IMR-90 (cell line): Measurements from ENCODE around the gene TEX13A. TPM values are rescaled to one million over a fixed set of nuclear protein-coding genes. Genes with fewer than 3 reads are reported as not detected.

ENCODE experiments used
- ATAC-seq: fragments of 200-7000 bp; cut with Tn5 transposase; 2 replicates; pipeline ENCODE4 v1.9.1; 2020; ENCODE audit warnings: low read depth, mild to moderate bottlenecking, moderate library complexity
- BruUV-seq: library from RNA; stranded (reverse); fragments of 400-500 nt; replicated peaks from 2 replicates; lab custom pipeline; 2021; lab: Mats Ljungman, UMichigan
- CTCF ChIA-PET: fragments of 300-600 bp; formaldehyde crosslinking; extraction: SDS; loops from one replicate; lab custom pipeline; 2021; ENCODE audit warnings: antibody characterized with exemption; lab: Yijun Ruan, JAX
- POLR2A ChIA-PET: fragments of 300-600 bp; sonication (Branson Sonifier 250); formaldehyde crosslinking; loops from one replicate; lab custom pipeline; 2022; ENCODE audit warnings: antibody characterized with exemption; ENCODE audit not compliant: unreplicated experiment; lab: Charles Lee
- DNase-seq: peaks from one replicate; pipeline ENCODE4 v3.0.0; 2013
- H2AFZ ChIP-seq: replicated peaks from 2 replicates; pipeline ENCODE3; 2013; ENCODE audit warnings: low read length, mild to moderate bottlenecking; ENCODE audit not compliant: poor library complexity
- H2AK5ac ChIP-seq: 2 replicates; pipeline ENCODE4 v1.6.1; 2013; ENCODE audit warnings: low read depth, low read length, inconsistent platforms
- H2AK9ac ChIP-seq: replicated peaks from 2 replicates; pipeline ENCODE3; 2013; ENCODE audit warnings: mild to moderate bottlenecking, low read depth, low read length, moderate library complexity; ENCODE audit not compliant: poor library complexity
- H2BK120ac ChIP-seq: 2 replicates; pipeline ENCODE4 v1.6.1; 2013; ENCODE audit warnings: low read depth, low read length, inconsistent platforms
- H2BK15ac ChIP-seq: 3 replicates; pipeline ENCODE4 v1.6.1; 2013; ENCODE audit warnings: low read depth, low read length, inconsistent platforms
- H2BK20ac ChIP-seq: 2 replicates; pipeline ENCODE4 v1.6.1; 2013; ENCODE audit warnings: low read depth, mild to moderate bottlenecking, inconsistent platforms, low read length, moderate library complexity
- H2BK5ac ChIP-seq: 2 replicates; pipeline ENCODE4 v1.6.1; 2013; ENCODE audit warnings: mild to moderate bottlenecking, low read depth, low read length, inconsistent platforms; ENCODE audit not compliant: poor library complexity, severe bottlenecking
- H3K14ac ChIP-seq: replicated peaks from 2 replicates; pipeline ENCODE4 v1.6.1; 2013; ENCODE audit warnings: low read depth, low read length, inconsistent platforms
- H3K18ac ChIP-seq: 2 replicates; pipeline ENCODE4 v1.6.1; 2013; ENCODE audit warnings: low read depth, low read length, control low read depth
- H3K23ac ChIP-seq: 2 replicates; pipeline ENCODE4 v1.6.1; 2013; ENCODE audit warnings: low read depth, low read length, inconsistent platforms
- H3K27ac ChIP-seq: 2 replicates; pipeline ENCODE4 v1.5.1; 2013; ENCODE audit warnings: mild to moderate bottlenecking, control low read depth, low read length; ENCODE audit not compliant: insufficient read depth
- H3K27me3 ChIP-seq: 2 replicates; pipeline ENCODE4 v1.6.1; 2013; ENCODE audit warnings: low read length; ENCODE audit not compliant: control insufficient read depth, insufficient read depth
- H3K36me3 ChIP-seq: 2 replicates; pipeline ENCODE4 v1.6.1; 2013; ENCODE audit warnings: low read length, mixed read lengths; ENCODE audit not compliant: control insufficient read depth, insufficient read depth
- H3K4ac ChIP-seq: 2 replicates; pipeline ENCODE4 v1.6.1; 2013; ENCODE audit warnings: low read depth, low read length, inconsistent platforms
- H3K4me1 ChIP-seq: 2 replicates; pipeline ENCODE4 v1.6.1; 2013; ENCODE audit warnings: low read length, mixed read lengths; ENCODE audit not compliant: control insufficient read depth, insufficient read depth
- H3K4me2 ChIP-seq: 2 replicates; pipeline ENCODE4 v1.6.1; 2013; ENCODE audit warnings: low read depth, mild to moderate bottlenecking, control low read depth, low read length, moderate library complexity
- H3K4me3 ChIP-seq: 2 replicates; pipeline ENCODE4 v1.5.1; 2013; ENCODE audit warnings: low read depth, mild to moderate bottlenecking, control low read depth, low read length, moderate library complexity; ENCODE audit not compliant: insufficient read depth
- H3K56ac ChIP-seq: 2 replicates; pipeline ENCODE4 v1.6.1; 2013; ENCODE audit warnings: low read length, inconsistent platforms; ENCODE audit not compliant: insufficient read depth; ENCODE audit errors: extremely low read depth
- H3K79me1 ChIP-seq, 2 experiments: 2 replicates each; pipeline ENCODE4 v1.6.1; 2013; ENCODE audit warnings: low read length in 2 of 2, inconsistent platforms in 1 of 2, low read depth in 1 of 2
- H3K9ac ChIP-seq: 2 replicates; pipeline ENCODE4 v1.6.1; 2013; ENCODE audit warnings: low read depth, low read length, control low read depth
- H3K9me1 ChIP-seq: 2 replicates; pipeline ENCODE4 v1.6.1; 2013; ENCODE audit warnings: low read length, inconsistent platforms; ENCODE audit not compliant: insufficient read depth
- H3K9me3 ChIP-seq: 2 replicates; pipeline ENCODE4 v1.6.1; 2013; ENCODE audit warnings: low read length; ENCODE audit not compliant: control insufficient read depth, insufficient read depth
- H4K20me1 ChIP-seq: 2 replicates; pipeline ENCODE4 v1.6.1; 2013; ENCODE audit warnings: low read length, inconsistent platforms; ENCODE audit not compliant: insufficient read depth
- H4K5ac ChIP-seq: 2 replicates; pipeline ENCODE4 v1.6.1; 2013; ENCODE audit warnings: mild to moderate bottlenecking, low read depth, low read length, control low read depth
- H4K8ac ChIP-seq, 2 experiments: 2 replicates each; pipeline ENCODE4 v1.6.1; 2013; ENCODE audit warnings: low read depth in 2 of 2, low read length in 2 of 2, control low read depth in 1 of 2, inconsistent platforms in 1 of 2
- H4K91ac ChIP-seq: 2 replicates; pipeline ENCODE4 v1.6.1; 2013; ENCODE audit warnings: low read depth, low read length, inconsistent platforms; ENCODE audit not compliant: insufficient read depth
- BHLHE40 ChIP-seq: fragments of 150-350 bp; IDR thresholded peaks from 2 replicates; pipeline ENCODE4 v1.6.1; 2016; ENCODE audit warnings: mild to moderate bottlenecking, low read depth, low read length
- CEBPB ChIP-seq: IDR thresholded peaks from 2 replicates; pipeline ENCODE4 v1.6.1; 2012; ENCODE audit warnings: low read depth, low read length, improper control_type of control experiment
- MAFK ChIP-seq: IDR thresholded peaks from 2 replicates; pipeline ENCODE4 v1.6.1; 2012; ENCODE audit warnings: low read depth, low read length, improper control_type of control experiment
- MXI1 ChIP-seq: IDR thresholded peaks from 2 replicates; pipeline ENCODE4 v1.6.1; 2012; ENCODE audit warnings: low read depth, mild to moderate bottlenecking, low read length, moderate library complexity, borderline replicate concordance
- POLR2A ChIP-seq: IDR thresholded peaks from 2 replicates; pipeline ENCODE4 v1.6.1; 2012; ENCODE audit warnings: mild to moderate bottlenecking, low read depth, low read length
- RCOR1 ChIP-seq: IDR thresholded peaks from 2 replicates; pipeline ENCODE4 v1.6.1; 2012; ENCODE audit warnings: mild to moderate bottlenecking, low read length, improper control_type of control experiment; ENCODE audit not compliant: insufficient replicate concordance
- RFX5 ChIP-seq: IDR thresholded peaks from 2 replicates; pipeline ENCODE4 v1.8.0; 2012; ENCODE audit warnings: low read depth, mild to moderate bottlenecking, low read length, moderate library complexity
- WGBS, 2 experiments: methylation state at CpG; one replicate each; pipeline versions ENCODE4 v1.1.5 to v1.1.7; 2013; ENCODE audit warnings: missing lambda C conversion rate in 2 of 2; ENCODE audit not compliant: insufficient read length in 1 of 2; ENCODE audit errors: extremely low coverage in 2 of 2; 5-methylcytosine and 5-hydroxymethylcytosine counted together
- dilution Hi-C: fragments of 300-500 bp; cut with HindIII; formaldehyde crosslinking; loops from one replicate; pipeline ENCODE4 v1.14.3; 2018; ENCODE audit warnings: low sequenced_read_pairs; ENCODE audit not compliant: unreplicated experiment
- in situ Hi-C: fragments of 300-500 bp; cut with MboI; formaldehyde crosslinking; loops from 3 replicates; pipeline ENCODE4 v1.14.3; 2019; ENCODE audit warnings: low sequenced_read_pairs, inconsistent platforms, mixed read lengths
- intact Hi-C: fragments of 100-400 bp; cut with micrococcal nuclease; formaldehyde crosslinking; loops from 2 replicates; pipeline ENCODE4 v1.10.0; 2022
- polyA plus RNA-seq, 3 experiments: library from polyadenylated mRNA; depleted of rRNA; stranded (reverse); fragments of >200 nt; gene quantifications; 2 replicates each; pipeline ENCODE4 v1.2.3, GENCODE V29; 2012; ENCODE audit warnings: low replicate concordance in 1 of 3
- total RNA-seq: library from RNA; depleted of rRNA; stranded (reverse); fragments of >200 nt; gene quantifications from 2 replicates; pipeline ENCODE4 v1.2.3, GENCODE V29; 2012

The TEX13A gene
- total and polyA plus RNA-seq, 2 of the 4 experiments (the other 2 are of a cell fraction), result not detected

GRCh38 chrX:105267167-105267566 lies 46.7 kb upstream of the TEX13A start:
- BruUV-seq, result no TSS peak
- TF ChIP-seq MXI1, result no peak
- TF ChIP-seq BHLHE40, result no peak
- TF ChIP-seq RCOR1, result no peak
- TF ChIP-seq RFX5, result no peak
- no peak for TF ChIP-seq POLR2A
- TF ChIP-seq MAFK, result peak; percentile 55
- TF ChIP-seq CEBPB, result no peak

More at GRCh38 chrX:105267167-105267566, 46.7 kb upstream of the TEX13A start:
- Histone ChIP-seq H4K20me1 (no peaks in the 10 kb centered on the region), H4K91ac (no peak overlapping the region), H2AK9ac (no peak overlapping the region), H3K4me3 (no peak overlapping the region), H3K9me1 (no peaks in the 10 kb centered on the region), H3K27me3 (no peaks in the 10 kb centered on the region), H3K4me1 (no peaks in the 10 kb centered on the region), H3K36me3 (no peaks in the 10 kb centered on the region), H4K5ac (no peak overlapping the region), H3K27ac (no peak overlapping the region), H2BK5ac (no peak overlapping the region), H3K18ac (no peak overlapping the region), H3K4ac (no peak overlapping the region), H3K4me2 (no peak overlapping the region), H3K9me3 (no peaks in the 10 kb centered on the region), H3K14ac (no peak overlapping the region), H2BK20ac (no peak overlapping the region), H3K79me1 (no peaks in the 10 kb centered on the region), H2BK15ac (no peak overlapping the region), H3K23ac (no peak overlapping the region), H4K8ac (no peak overlapping the region), H2AFZ (no peak overlapping the region), H2BK120ac (no peak overlapping the region), H2AK5ac (no peak overlapping the region), H3K9ac (no peak overlapping the region), H3K56ac (no peak overlapping the region)
- DNase-seq (no peak), ATAC-seq (no peak)
- intact Hi-C loops, result no loop called here
- ChIA-PET POLR2A (no interaction called here), CTCF (no interaction called here)
- no CpG with 5 or more reads among the region's 2 CpGs for WGBS, 2 experiments
- dilution Hi-C loops, result no loop called here
- in situ Hi-C loops, result no loop called here
